Measurements from ENCODE around the gene TPPP3. TPM values are rescaled to one million over a fixed set of nuclear protein-coding genes. Genes with fewer than 3 reads are reported as not detected.
A peak's percentile ranks its signal among the peaks of the same experiment; 100 is the strongest.
"Not testable (repeated sequence)": the region's sequence is repeated elsewhere in the genome, so short reads cannot be mapped to it uniquely, and the experiment has no call there.

TPPP3 gene
- total RNA-seq, 1 experiment from 2014 or later: 0.28 TPM

DNA sequence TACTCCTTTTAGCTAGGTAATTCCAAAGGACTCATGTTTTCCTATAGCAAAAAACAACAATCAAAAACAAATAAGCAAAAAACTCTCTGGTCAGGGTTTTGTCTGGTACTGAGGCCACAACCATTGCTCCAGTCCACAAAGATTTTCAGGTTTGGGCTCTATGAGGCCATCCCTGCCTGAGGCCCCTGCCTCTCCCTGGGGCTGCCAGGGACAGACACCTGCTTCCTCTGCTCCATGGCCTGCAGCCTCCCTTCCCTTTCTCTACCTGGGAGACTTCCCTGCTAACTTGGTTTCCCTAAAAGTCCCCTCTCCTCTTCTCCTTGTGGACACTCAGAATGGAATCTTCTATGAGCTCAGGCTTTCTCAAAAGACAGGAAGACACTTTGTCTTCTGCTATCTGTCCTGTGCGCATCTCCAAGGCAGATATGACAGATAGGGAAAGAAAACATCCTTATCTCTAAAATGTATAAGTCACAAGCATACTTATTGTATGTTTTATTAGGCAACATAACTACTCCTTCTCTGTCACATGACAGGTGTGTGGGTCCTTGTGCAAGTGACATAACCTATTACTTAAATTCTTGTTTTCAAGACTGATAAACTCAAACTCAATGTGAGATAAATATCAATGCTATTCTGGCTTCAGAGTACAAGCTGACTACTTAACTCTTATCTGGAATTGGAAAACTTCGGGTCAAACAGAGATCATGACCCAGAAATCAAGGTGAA, 24.2 kb upstream of the TPPP3 start:
- Histone ChIP-seq H3K27me3 (replicated peaks; ENCODE audit: insufficient read depth, low read depth, low read length, poor library complexity) (no peaks in the 10 kb centered on the region), H3K4me3 (ENCODE audit: low read depth, low read length, poor library complexity, severe bottlenecking) (no peak overlapping the region), H3K27ac (ENCODE audit: low read depth, low read length, poor library complexity, severe bottlenecking) (no peak overlapping the region), H3K4me1 (ENCODE audit: insufficient read depth, low read length, poor library complexity, severe bottlenecking) (peaks cover 8% of the 10 kb centered on the region), H3K36me3 (ENCODE audit: insufficient read depth, low read length, poor library complexity, severe bottlenecking) (no peaks in the 10 kb centered on the region), H3K9me3 (ENCODE audit: low read depth, low read length, poor library complexity, severe bottlenecking) (no peaks in the 10 kb centered on the region)
- DNase-seq (ENCODE audit: low spot score): no peak
- intact Hi-C loops (cut with micrococcal nuclease; ENCODE audit: unreplicated experiment): no loop called here
- no TSS peak for BruUV-seq (replicated peaks)
- CTCF ChIA-PET: no interaction called here
- no peak for TF ChIP-seq EZH2 (IDR thresholded peaks at IDR 0.05; ENCODE audit: borderline replicate concordance, low read depth, low read length, poor library complexity, severe bottlenecking)
- TF ChIP-seq, protein P1, sequence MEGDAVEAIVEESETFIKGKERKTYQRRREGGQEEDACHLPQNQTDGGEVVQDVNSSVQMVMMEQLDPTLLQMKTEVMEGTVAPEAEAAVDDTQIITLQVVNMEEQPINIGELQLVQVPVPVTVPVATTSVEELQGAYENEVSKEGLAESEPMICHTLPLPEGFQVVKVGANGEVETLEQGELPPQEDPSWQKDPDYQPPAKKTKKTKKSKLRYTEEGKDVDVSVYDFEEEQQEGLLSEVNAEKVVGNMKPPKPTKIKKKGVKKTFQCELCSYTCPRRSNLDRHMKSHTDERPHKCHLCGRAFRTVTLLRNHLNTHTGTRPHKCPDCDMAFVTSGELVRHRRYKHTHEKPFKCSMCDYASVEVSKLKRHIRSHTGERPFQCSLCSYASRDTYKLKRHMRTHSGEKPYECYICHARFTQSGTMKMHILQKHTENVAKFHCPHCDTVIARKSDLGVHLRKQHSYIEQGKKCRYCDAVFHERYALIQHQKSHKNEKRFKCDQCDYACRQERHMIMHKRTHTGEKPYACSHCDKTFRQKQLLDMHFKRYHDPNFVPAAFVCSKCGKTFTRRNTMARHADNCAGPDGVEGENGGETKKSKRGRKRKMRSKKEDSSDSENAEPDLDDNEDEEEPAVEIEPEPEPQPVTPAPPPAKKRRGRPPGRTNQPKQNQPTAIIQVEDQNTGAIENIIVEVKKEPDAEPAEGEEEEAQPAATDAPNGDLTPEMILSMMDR (conservative IDR thresholded peaks at IDR 0.05; ENCODE audit: low read depth, low read length): no peak
- POLR2A ChIA-PET (ENCODE audit: low non-redundant PET): no interaction called here

DNA sequence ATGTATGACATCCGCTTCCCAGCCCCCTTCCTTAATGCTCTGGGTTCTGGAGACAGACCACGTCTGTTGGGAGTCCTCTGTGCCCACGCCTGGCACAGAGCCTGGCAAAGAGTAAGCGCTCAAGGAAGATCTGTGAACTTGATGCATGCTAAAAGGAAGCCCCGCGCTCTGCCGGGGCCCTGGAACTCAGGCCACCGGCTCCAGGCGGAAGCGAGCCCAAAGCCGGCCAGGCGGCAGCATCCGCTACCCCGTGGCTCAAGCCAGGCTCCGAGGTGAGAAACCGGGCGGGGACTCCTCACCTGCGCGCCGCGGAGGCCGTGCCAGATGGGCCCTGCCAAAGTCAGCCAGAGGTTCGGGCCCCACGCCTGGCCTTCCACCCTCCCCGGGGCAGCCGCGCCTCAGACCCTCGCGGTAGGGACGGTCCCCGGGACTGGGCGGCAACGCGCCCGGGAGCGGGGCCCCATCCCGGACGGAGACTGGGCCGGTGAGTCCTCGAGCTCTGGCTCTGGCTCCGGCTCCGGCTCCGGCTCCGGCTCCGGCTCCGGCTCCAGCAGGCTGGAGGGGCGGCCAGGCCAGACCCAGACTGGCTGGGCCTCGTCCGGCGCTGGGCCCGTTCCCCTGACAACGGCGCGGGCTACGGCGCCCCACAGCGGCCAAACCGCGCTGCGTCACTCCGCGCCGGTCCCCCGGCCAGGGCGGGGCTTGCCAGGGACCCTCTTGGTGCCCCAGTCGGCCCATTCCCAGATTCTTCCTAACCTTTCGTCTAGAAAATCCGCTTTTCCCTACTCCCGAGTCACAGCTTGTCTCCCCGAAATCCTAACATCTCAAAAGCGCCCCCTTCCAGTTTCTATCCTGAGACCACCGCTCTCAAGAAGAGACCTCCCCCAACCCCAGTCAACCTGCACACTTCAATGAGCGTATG, 22.8 kb upstream of the TPPP3 start, which contains the start of gene ZDHHC1:
Gene ZDHHC1, minus strand, starts transcription at position 606 of the 922 bp plus-strand sequence. CDS start 8,702 bp downstream, outside the sequence.
- BruUV-seq (replicated peaks): no TSS peak
- peak; percentile 72 for DNase-seq (ENCODE audit: low spot score)
- no peaks in the 10 kb centered on the region for H3K27me3 ChIP-seq (replicated peaks; ENCODE audit: insufficient read depth, low read depth, low read length, poor library complexity)
- H3K4me1 ChIP-seq (ENCODE audit: insufficient read depth, low read length, poor library complexity, severe bottlenecking): peaks cover 5% of the 10 kb centered on the region
- H3K27ac ChIP-seq (ENCODE audit: low read depth, low read length, poor library complexity, severe bottlenecking): peak within 1 kb of the TSS; percentile 68
- TF ChIP-seq, protein P1 (conservative IDR thresholded peaks at IDR 0.05; ENCODE audit: low read depth, low read length): peak; percentile 58
- TF ChIP-seq EZH2 (IDR thresholded peaks at IDR 0.05; ENCODE audit: borderline replicate concordance, low read depth, low read length, poor library complexity, severe bottlenecking): no peak
- no peaks in the 10 kb centered on the region for H3K36me3 ChIP-seq (ENCODE audit: insufficient read depth, low read length, poor library complexity, severe bottlenecking)
- ChIA-PET POLR2A (ENCODE audit: low non-redundant PET) (no interaction called here), CTCF (no interaction called here)
- no peaks in the 10 kb centered on the region for H3K9me3 ChIP-seq (ENCODE audit: low read depth, low read length, poor library complexity, severe bottlenecking)
- intact Hi-C loops (cut with micrococcal nuclease; ENCODE audit: unreplicated experiment): no loop called here
- H3K4me3 ChIP-seq (ENCODE audit: low read depth, low read length, poor library complexity, severe bottlenecking): peak within 1 kb of the TSS; percentile 82

DNA sequence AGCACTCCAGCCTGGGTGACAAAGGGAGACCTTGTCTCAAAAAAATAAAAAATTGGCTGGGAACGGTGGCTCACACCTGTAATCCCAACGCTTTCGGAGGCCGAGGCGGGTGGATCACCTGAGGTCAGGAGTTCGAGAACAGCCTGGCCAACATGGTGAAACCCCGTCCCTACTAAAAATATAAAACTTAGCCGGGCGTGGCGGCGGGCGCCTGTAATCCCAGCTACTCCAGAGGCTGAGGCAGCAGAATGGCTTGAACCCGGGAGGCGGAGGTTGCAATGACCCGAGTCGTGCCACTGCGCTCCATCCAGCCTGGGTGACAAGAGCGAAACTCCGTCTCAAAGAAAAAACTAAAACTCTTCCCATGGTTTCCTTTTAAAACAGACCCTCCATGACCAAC, 22.1 kb upstream of the TPPP3 start:
- BruUV-seq (replicated peaks); POLR2A ChIA-PET (ENCODE audit: low non-redundant PET); H3K27ac ChIP-seq (ENCODE audit: low read depth, low read length, poor library complexity, severe bottlenecking); H3K36me3 ChIP-seq (ENCODE audit: insufficient read depth, low read length, poor library complexity, severe bottlenecking); H3K27me3 ChIP-seq (replicated peaks; ENCODE audit: insufficient read depth, low read depth, low read length, poor library complexity); intact Hi-C loops (cut with micrococcal nuclease; ENCODE audit: unreplicated experiment); H3K4me1 ChIP-seq (ENCODE audit: insufficient read depth, low read length, poor library complexity, severe bottlenecking); DNase-seq (ENCODE audit: low spot score); CTCF ChIA-PET; H3K9me3 ChIP-seq (ENCODE audit: low read depth, low read length, poor library complexity, severe bottlenecking): not testable (repeated sequence)
- H3K4me3 ChIP-seq (ENCODE audit: low read depth, low read length, poor library complexity, severe bottlenecking): peak overlapping the region; percentile 82
